Spleen (tissue), 3 donors: ENCODE measurements around the gene F13A1.

Experiments used
- POLR2A ChIP-seq, 3 donors: fragments of 450-650 bp; IDR thresholded peaks; one replicate each; pipeline ENCODE4 v1.5.1; 2017; ENCODE audit warnings: antibody characterized with exemption in 3 of 3, mild to moderate bottlenecking in 1 of 3
- POLR2AphosphoS5 ChIP-seq, 3 donors: sonication (generic); formaldehyde crosslinking; IDR thresholded peaks; one replicate each; pipeline ENCODE4 v1.5.1; 2017; ENCODE audit warnings: antibody characterized with exemption in 3 of 3

- no peak for TF ChIP-seq POLR2AphosphoS5 (IDR thresholded peaks at IDR 0.05)
- no peak for TF ChIP-seq POLR2A (IDR thresholded peaks at IDR 0.05)
These were observed 37.7 kb downstream of the F13A1 start for GRCh38 chr6:6282716-6283115.
